Body of pancreas (tissue), 4 donors: ENCODE data around the gene ERBB2. TPM values are rescaled to one million over a fixed set of nuclear protein-coding genes. Genes with fewer than 3 reads are reported as not detected.

ENCODE experiments used
- ATAC-seq: fragments of 150-250 bp; one replicate; pipeline ENCODE4 v1.9.1; 2016
- DNase-seq, 4 donors: peaks; one replicate each; pipeline ENCODE4 v3.0.0-alpha.2; 2019
- H3K27ac ChIP-seq, 4 donors: fragments of 200-600 bp; sonication (generic); 1 replicate in 3 of 4; 2 replicates in 1 of 4; pipeline versions ENCODE4 v1.5.1 to v1.6.1; 2016 to 2019; ENCODE audit warnings: mild to moderate bottlenecking in 1 of 4, mixed read lengths in 1 of 4, moderate library complexity in 1 of 4
- H3K27me3 ChIP-seq, 2 donors: fragments of 200-600 bp; sonication (generic); one replicate each; pipeline ENCODE4 v1.6.0; 2016; ENCODE audit warnings: mild to moderate bottlenecking in 1 of 2
- H3K36me3 ChIP-seq, 2 donors: fragments of 200-600 bp; sonication (generic); replicated peaks in 1 of 2; 2 replicates each; pipeline ENCODE4 v1.5.1; 2016; ENCODE audit warnings: low read depth in 2 of 2; ENCODE audit not compliant: insufficient read depth in 1 of 2
- H3K4me1 ChIP-seq: fragments of 200-600 bp; sonication (generic); one replicate; pipeline ENCODE4 v1.6.0; 2016
- H3K4me3 ChIP-seq, 2 donors: fragments of 200-600 bp; sonication (generic); 1 replicate in 1 of 2; 2 replicates in 1 of 2; pipeline ENCODE4 v1.5.1; 2016 to 2019
- H3K9me3 ChIP-seq, 3 donors: fragments of 200-600 bp; sonication (generic); 1 replicate in 2 of 3; 2 replicates in 1 of 3; pipeline ENCODE4 v1.5.1; 2016
- CTCF ChIP-seq, 7 experiments: fragments of 450-650 bp in 4 of 7; fragments of 200-600 bp in 3 of 7; sonication (generic) in 3 of 7; IDR thresholded peaks; one replicate each; pipeline ENCODE4 v1.5.1; 2016 to 2019; ENCODE audit warnings: antibody characterized with exemption in 7 of 7
- POLR2A ChIP-seq, 3 donors: fragments of 450-650 bp; IDR thresholded peaks; one replicate each; pipeline ENCODE4 v1.6.1; 2016; ENCODE audit warnings: antibody characterized with exemption in 3 of 3, mild to moderate bottlenecking in 2 of 3
- WGBS, 2 donors: methylation state at CpG; one replicate each; pipeline ENCODE4 v1.1.5; 2017; 5-methylcytosine and 5-hydroxymethylcytosine counted together
- intact Hi-C: fragments of 100-400 bp; cut with DNase I; formaldehyde crosslinking; loops from one replicate; pipeline ENCODE4 v1.15.1; 2023
- total RNA-seq, 2 donors: library from RNA; depleted of rRNA; stranded (reverse); fragments of >200 nt; gene quantifications; one replicate each; pipeline ENCODE4 v1.1.0, GENCODE V29; 2016

ERBB2 gene
- total RNA-seq, 2 donors from 2014 or later, result 52.4 to 65.3 TPM

GRCh38 chr17:39726617-39727016, 26.8 kb downstream of the ERBB2 start:
- H3K9me3 ChIP-seq, result no peaks in the 10 kb centered on the region
- no peak overlapping the region for H3K27ac ChIP-seq
- no peaks in the 10 kb centered on the region for H3K27me3 ChIP-seq
- WGBS, 2 donors, result 73 to 87% methylated on average over 9 of the region's 9 CpGs
- no peak overlapping the region for H3K4me3 ChIP-seq
- ATAC-seq, result no peak
- no peak for DNase-seq
- TF ChIP-seq CTCF (IDR thresholded peaks at IDR 0.05) (no peak), POLR2A (IDR thresholded peaks at IDR 0.05) (no peak)
- H3K4me1 ChIP-seq, result peaks cover 13% of the 10 kb centered on the region
- intact Hi-C loops, result no loop called here
- peaks cover 0 to 5% of the 10 kb centered on the region in 2 donors for H3K36me3 ChIP-seq

GRCh38 chr17:39727556-39727955, 27.7 kb downstream of the ERBB2 start:
- no peak for TF ChIP-seq POLR2A (IDR thresholded peaks at IDR 0.05)
- TF ChIP-seq CTCF (IDR thresholded peaks at IDR 0.05), result no peak
- H3K27me3 ChIP-seq, result no peaks in the 10 kb centered on the region
- peaks cover 13% of the 10 kb centered on the region for H3K4me1 ChIP-seq
- H3K9me3 ChIP-seq, result no peaks in the 10 kb centered on the region
- no peak overlapping the region for H3K4me3 ChIP-seq
- no peak overlapping the region for H3K27ac ChIP-seq
- ATAC-seq (no peak), DNase-seq (no peak)
- 46 to 83% methylated on average over 2 to 10 of the region's 10 CpGs for WGBS, 2 donors
- intact Hi-C loops, result no loop called here
- H3K36me3 ChIP-seq, result peaks cover 0 to 5% of the 10 kb centered on the region in 2 donors

- Histone ChIP-seq H3K9me3 (no peaks in the 10 kb centered on the region), H3K27ac (peak overlapping the region; percentile 87 to 94 (median 92)), H3K27me3 (no peaks in the 10 kb centered on the region), H3K4me3 (no peak overlapping the region), H3K36me3 (peaks cover 0 to 5% of the 10 kb centered on the region in 2 donors), H3K4me1 (peaks cover 13% of the 10 kb centered on the region)
- WGBS, 2 donors, result 71 to 91% methylated on average over 4 to 6 of the region's 6 CpGs
- TF ChIP-seq POLR2A (IDR thresholded peaks at IDR 0.05) (no peak), CTCF (IDR thresholded peaks at IDR 0.05) (no peak)
- intact Hi-C loops, result no loop called here
- DNase-seq (no peak), ATAC-seq (no peak)
These were observed 29.5 kb downstream of the ERBB2 start for GRCh38 chr17:39729280-39729851.

GRCh38 chr17:39730095-39730921, 30.4 kb downstream of the ERBB2 start, which contains the start of gene MIEN1:
MIEN1 (minus strand) TSS chr17:39730532; CDS start chr17:39730495, 37 bp downstream.
- peaks cover 0 to 1% of the 10 kb centered on the region in 2 donors for H3K36me3 ChIP-seq
- TF ChIP-seq POLR2A (IDR thresholded peaks at IDR 0.05) (peak; percentile 52 to 89 (median 83)), CTCF (IDR thresholded peaks at IDR 0.05) (peak; percentile 84 to 93 (median 90))
- H3K27me3 ChIP-seq, result no peaks in the 10 kb centered on the region
- no peaks in the 10 kb centered on the region for H3K9me3 ChIP-seq
- peak; percentile 94 for ATAC-seq
- intact Hi-C loops, result no loop called here
- peak; percentile 90 to 95 (median 94) for DNase-seq
- H3K27ac ChIP-seq, result peak within 1 kb of the TSS; percentile 87 to 94 (median 92)
- 0 to 1% methylated on average over 34 to 65 of the region's 65 CpGs for WGBS, 2 donors
- H3K4me3 ChIP-seq, result peak within 1 kb of the TSS; percentile 58 to 74
- peaks cover 13% of the 10 kb centered on the region for H3K4me1 ChIP-seq
